ENCODE data around the gene GRID2. TPM values are rescaled to one million over a fixed set of nuclear protein-coding genes. Genes with fewer than 3 reads are reported as not detected.

GRID2 gene
- total and polyA plus RNA-seq, 8 donors = 0.39 TPM; not detected in 7

- intact Hi-C loops (cut with DNase I) = no loop called here
Observed at GRCh38 chr4:93018243-93018642, 714.5 kb downstream of the GRID2 start.

DNA sequence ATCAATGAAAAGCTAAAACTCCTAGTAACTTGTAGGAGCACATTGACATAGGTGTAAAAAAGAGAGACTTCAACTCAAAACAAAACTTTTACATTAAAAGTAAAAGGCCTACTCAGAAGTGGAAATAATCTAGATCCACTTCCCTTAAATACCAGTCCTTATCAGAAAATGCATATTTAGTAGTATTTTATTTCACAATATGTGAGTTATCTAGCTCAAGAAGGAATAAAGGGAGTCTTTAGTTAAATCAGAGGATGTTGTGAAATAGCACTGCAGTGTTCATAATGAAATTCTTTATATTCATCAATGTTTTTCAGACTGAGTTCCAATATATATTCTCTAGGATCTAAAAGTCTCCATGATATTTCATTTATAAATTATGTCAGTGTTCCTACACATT lies 715.0 kb downstream of the GRID2 start:
- DNase-seq (no peak), FAIRE-seq (no peak), ATAC-seq (no peak)
- intact Hi-C loops (cut with DNase I) = no loop called here
- Histone ChIP-seq H3K36me3 (no peaks in the 10 kb centered on the region), H3K27me3 (no peaks in the 10 kb centered on the region), H3K4me3 (no peak overlapping the region), H3K9me3 (no peaks in the 10 kb centered on the region), H3K27ac (no peak overlapping the region), H3K4me1 (no peaks in the 10 kb centered on the region)
- TF ChIP-seq, protein P1, sequence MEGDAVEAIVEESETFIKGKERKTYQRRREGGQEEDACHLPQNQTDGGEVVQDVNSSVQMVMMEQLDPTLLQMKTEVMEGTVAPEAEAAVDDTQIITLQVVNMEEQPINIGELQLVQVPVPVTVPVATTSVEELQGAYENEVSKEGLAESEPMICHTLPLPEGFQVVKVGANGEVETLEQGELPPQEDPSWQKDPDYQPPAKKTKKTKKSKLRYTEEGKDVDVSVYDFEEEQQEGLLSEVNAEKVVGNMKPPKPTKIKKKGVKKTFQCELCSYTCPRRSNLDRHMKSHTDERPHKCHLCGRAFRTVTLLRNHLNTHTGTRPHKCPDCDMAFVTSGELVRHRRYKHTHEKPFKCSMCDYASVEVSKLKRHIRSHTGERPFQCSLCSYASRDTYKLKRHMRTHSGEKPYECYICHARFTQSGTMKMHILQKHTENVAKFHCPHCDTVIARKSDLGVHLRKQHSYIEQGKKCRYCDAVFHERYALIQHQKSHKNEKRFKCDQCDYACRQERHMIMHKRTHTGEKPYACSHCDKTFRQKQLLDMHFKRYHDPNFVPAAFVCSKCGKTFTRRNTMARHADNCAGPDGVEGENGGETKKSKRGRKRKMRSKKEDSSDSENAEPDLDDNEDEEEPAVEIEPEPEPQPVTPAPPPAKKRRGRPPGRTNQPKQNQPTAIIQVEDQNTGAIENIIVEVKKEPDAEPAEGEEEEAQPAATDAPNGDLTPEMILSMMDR (IDR thresholded peaks at IDR 0.05) = no peak

More at GRCh38 chr4:93018243-93018642, 714.5 kb downstream of the GRID2 start:
- FAIRE-seq (no peak), ATAC-seq (no peak), DNase-seq (no peak)
- Histone ChIP-seq H3K36me3 (no peaks in the 10 kb centered on the region), H3K27ac (no peak overlapping the region), H3K27me3 (no peaks in the 10 kb centered on the region), H3K4me1 (no peaks in the 10 kb centered on the region), H3K9me3 (no peaks in the 10 kb centered on the region), H3K4me3 (no peak overlapping the region)
- WGBS, 2 donors = 21 to 26% methylated on average over 2 of the region's 2 CpGs
- TF ChIP-seq, protein P1 (IDR thresholded peaks at IDR 0.05) = no peak

GRCh38 chr4:93029769-93030168 lies 726.0 kb downstream of the GRID2 start:
- Histone ChIP-seq H3K9me3 (no peaks in the 10 kb centered on the region), H3K27ac (no peak overlapping the region), H3K27me3 (no peaks in the 10 kb centered on the region), H3K36me3 (no peaks in the 10 kb centered on the region), H3K4me1 (no peaks in the 10 kb centered on the region), H3K4me3 (no peak overlapping the region)
- WGBS, 2 donors = 84 to 93% methylated on average over 1 of the region's 1 CpG
- FAIRE-seq (no peak), DNase-seq (no peak), ATAC-seq (no peak)
- intact Hi-C loops (cut with DNase I) = no loop called here
- TF ChIP-seq, protein P1 (IDR thresholded peaks at IDR 0.05) = no peak

DNA sequence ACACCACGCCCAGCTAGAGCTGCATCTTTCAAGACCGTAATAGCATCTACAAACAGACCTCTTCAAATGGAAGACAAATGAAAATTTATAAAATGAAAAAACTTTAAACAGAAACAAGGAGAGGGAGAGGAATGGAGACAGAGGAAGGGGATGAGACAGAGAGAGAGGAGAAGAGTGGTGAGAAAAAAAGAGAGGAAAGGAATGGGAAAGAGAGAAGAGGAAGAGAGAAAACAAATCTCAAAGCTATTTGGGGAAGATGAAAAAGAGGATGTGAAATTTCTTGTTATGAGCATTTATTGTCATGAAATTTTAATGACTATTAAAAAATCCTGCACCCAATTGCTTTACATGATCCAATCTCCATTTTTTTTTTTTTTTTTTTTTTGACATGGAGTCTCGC lies 726.9 kb downstream of the GRID2 start:
- intact Hi-C loops (cut with DNase I) = no loop called here
- DNase-seq = no peak
- TF ChIP-seq, protein P1 (IDR thresholded peaks at IDR 0.05) = no peak
- Histone ChIP-seq H3K27me3 (no peaks in the 10 kb centered on the region), H3K36me3 (no peaks in the 10 kb centered on the region), H3K9me3 (no peaks in the 10 kb centered on the region), H3K4me3 (no peak overlapping the region), H3K4me1 (no peaks in the 10 kb centered on the region), H3K27ac (no peak overlapping the region)
- ATAC-seq = no peak
- FAIRE-seq = no peak
- WGBS, 2 donors = 89 to 96% methylated on average over 3 of the region's 3 CpGs

DNA sequence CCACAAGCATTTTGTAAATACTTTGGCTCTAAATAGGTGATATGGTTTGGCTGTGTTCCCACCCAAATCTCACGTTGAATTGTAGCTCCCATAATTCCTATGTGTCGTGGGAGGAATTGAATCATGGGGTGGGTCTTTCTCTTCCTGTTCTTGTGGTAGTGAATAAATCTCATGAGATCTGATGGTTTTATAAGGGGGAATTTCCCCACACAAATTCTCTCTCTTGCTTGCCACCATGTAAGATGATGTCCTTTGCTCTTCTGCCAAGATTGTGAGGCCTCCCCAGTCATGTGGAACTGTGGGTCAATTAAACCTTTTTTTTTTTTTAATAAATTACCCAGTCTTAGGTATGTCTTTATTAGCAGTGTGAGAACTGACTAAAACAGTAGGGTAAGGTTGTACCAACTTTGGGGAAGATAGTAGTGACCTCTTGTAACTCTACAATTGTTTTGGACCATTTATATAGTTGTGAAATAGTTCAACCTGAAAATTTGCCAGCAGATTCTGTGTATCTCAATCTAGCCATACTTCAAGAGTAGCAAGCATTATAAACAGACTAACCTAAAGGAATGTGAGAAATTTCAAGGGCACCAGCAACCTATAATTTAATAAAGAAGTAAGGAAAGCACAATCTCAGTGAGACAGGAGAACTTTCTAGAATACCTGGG lies 727.8 kb downstream of the GRID2 start:
- FAIRE-seq (no peak), DNase-seq (no peak), ATAC-seq (no peak)
- no peaks in the 10 kb centered on the region for H3K27me3 ChIP-seq
- no peaks in the 10 kb centered on the region for H3K9me3 ChIP-seq
- H3K4me1 ChIP-seq = no peaks in the 10 kb centered on the region
- intact Hi-C loops (cut with DNase I) = no loop called here
- TF ChIP-seq, protein P1 (IDR thresholded peaks at IDR 0.05) = no peak
- WGBS, 2 donors = 67 to 69% methylated on average over 2 of the region's 2 CpGs
- H3K36me3 ChIP-seq = no peaks in the 10 kb centered on the region
- H3K27ac ChIP-seq = no peak overlapping the region
- no peak overlapping the region for H3K4me3 ChIP-seq
